Uterus (tissue), 2 donors: ENCODE data around the gene CCN2.

ENCODE experiments used
- CTCF ChIP-seq, 4 experiments: fragments of 200-600 bp in 2 of 4; fragments of 450-650 bp in 2 of 4; sonication (generic) in 2 of 4; IDR thresholded peaks; one replicate each; pipeline ENCODE4 v1.5.1; 2016 to 2019; ENCODE audit warnings: antibody characterized with exemption in 4 of 4, mild to moderate bottlenecking in 2 of 4, moderate library complexity in 1 of 4
- POLR2A ChIP-seq, 2 donors: fragments of 450-650 bp; IDR thresholded peaks; one replicate each; pipeline ENCODE4 v1.6.1; 2016; ENCODE audit warnings: antibody characterized with exemption in 2 of 2, mild to moderate bottlenecking in 1 of 2, moderate library complexity in 1 of 2

GRCh38 chr6:131968656-131969055, 17.5 kb upstream of the CCN2 start:
- TF ChIP-seq POLR2A (IDR thresholded peaks at IDR 0.05), result no peak
- no peak for TF ChIP-seq CTCF (IDR thresholded peaks at IDR 0.05)
